Calu3 (cell line): ENCODE measurements around the gene GIPC3. TPM values are rescaled to one million over a fixed set of nuclear protein-coding genes. Genes with fewer than 3 reads are reported as not detected.

Experiments used
- BruUV-seq: library from RNA; stranded (reverse); fragments of 400-500 nt; replicated peaks from 2 replicates; lab custom pipeline; 2021; lab: Mats Ljungman, UMichigan
- CTCF ChIA-PET: fragments of 300-600 bp; sonication (Branson Sonifier 250); formaldehyde crosslinking; loops from one replicate; lab custom pipeline; 2022; ENCODE audit warnings: antibody characterized with exemption; lab: Charles Lee
- DNase-seq: peaks from one replicate; pipeline ENCODE4 v3.0.0; 2022
- H3K27ac Mint-ChIP-seq: one replicate; pipeline ENCODE4 v1.8.0; 2022; ENCODE audit warnings: mixed read lengths; ENCODE audit not compliant: unreplicated experiment
- H3K27me3 Mint-ChIP-seq: one replicate; pipeline ENCODE4 v1.8.0; 2022; ENCODE audit warnings: mixed read lengths; ENCODE audit not compliant: unreplicated experiment
- H3K36me3 Mint-ChIP-seq: one replicate; pipeline ENCODE4 v1.8.0; 2022; ENCODE audit warnings: mild to moderate bottlenecking, moderate library complexity, mixed read lengths; ENCODE audit not compliant: insufficient read depth, unreplicated experiment
- H3K4me1 Mint-ChIP-seq: one replicate; pipeline ENCODE4 v1.8.0; 2022; ENCODE audit warnings: mild to moderate bottlenecking, low read depth, mixed read lengths; ENCODE audit not compliant: unreplicated experiment
- H3K4me3 Mint-ChIP-seq: one replicate; pipeline ENCODE4 v1.8.0; 2022; ENCODE audit warnings: mild to moderate bottlenecking, low read depth, moderate library complexity, mixed read lengths; ENCODE audit not compliant: unreplicated experiment
- H3K9me3 Mint-ChIP-seq: one replicate; pipeline ENCODE4 v1.8.0; 2022; ENCODE audit warnings: low read depth, mixed read lengths; ENCODE audit not compliant: unreplicated experiment
- CTCF ChIP-seq: fragments of 200-600 bp; IDR thresholded peaks from one replicate; pipeline ENCODE4 v1.8.0; 2022; ENCODE audit warnings: antibody characterized with exemption; ENCODE audit not compliant: unreplicated experiment
- intact Hi-C: fragments of 100-400 bp; cut with micrococcal nuclease; formaldehyde crosslinking; loops from one replicate; pipeline ENCODE4 v1.10.0; 2022; ENCODE audit not compliant: unreplicated experiment
- total RNA-seq: library from RNA; stranded (reverse); gene quantifications from 2 replicates; pipeline ENCODE4 v1.2.3, GENCODE V29; 2022

GIPC3 gene
- total RNA-seq, 1 experiment from 2014 or later, result not detected

DNA sequence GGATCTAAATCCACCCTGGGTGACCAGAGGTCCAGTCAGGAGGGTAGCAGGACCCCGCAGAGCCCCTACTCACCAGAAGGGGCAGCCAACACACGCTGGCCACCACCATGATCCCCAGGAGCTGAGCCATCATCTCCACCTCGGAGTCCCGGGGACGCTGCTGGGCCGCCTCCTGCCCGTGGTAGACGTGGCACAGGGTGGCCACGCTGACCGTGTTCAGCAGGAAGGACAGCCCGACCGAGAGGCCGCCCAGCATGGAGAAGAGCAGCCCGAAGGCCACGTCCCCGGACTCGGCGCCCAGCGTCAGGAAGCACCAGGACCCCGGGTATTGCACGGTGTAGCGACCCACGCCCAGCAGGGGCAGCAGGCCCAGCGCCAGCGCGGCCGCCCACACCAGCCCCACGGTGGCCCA lies 14.5 kb downstream of the GIPC3 start:
- no TSS peak for BruUV-seq
- H3K4me3 Mint-ChIP-seq, result no peak overlapping the region
- no peaks in the 10 kb centered on the region for H3K4me1 Mint-ChIP-seq
- CTCF ChIA-PET, result no interaction called here
- DNase-seq, result no peak
- TF ChIP-seq CTCF, result no peak
- H3K27me3 Mint-ChIP-seq, result peaks cover 2% of the 10 kb centered on the region
- intact Hi-C loops, result no loop called here
- no peak overlapping the region for H3K27ac Mint-ChIP-seq
- no peaks in the 10 kb centered on the region for H3K9me3 Mint-ChIP-seq
- H3K36me3 Mint-ChIP-seq, result no peaks in the 10 kb centered on the region

DNA sequence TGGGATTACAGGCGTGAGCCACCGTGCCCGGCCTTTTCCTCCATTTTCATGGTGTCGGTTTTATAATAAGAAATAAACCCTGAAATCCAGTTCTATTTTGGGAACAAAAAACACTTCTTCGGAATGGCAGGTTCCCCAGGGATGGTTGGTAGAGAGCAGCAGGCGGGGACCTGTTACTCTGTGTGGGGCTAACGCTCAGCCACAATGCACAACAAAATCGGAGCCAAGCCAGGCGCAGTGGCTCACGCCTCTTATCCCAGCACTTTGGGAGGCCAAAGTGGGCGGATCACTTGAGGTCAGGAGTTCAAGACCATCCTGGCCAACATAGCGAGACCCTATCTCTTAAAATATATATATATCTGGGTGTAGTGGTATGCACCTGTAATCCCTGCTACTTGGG lies 15.7 kb downstream of the GIPC3 start:
- no peaks in the 10 kb centered on the region for H3K4me1 Mint-ChIP-seq
- no TSS peak for BruUV-seq
- H3K9me3 Mint-ChIP-seq, result no peaks in the 10 kb centered on the region
- no peak for TF ChIP-seq CTCF
- no peaks in the 10 kb centered on the region for H3K36me3 Mint-ChIP-seq
- no peak for DNase-seq
- H3K27ac Mint-ChIP-seq, result no peak overlapping the region
- intact Hi-C loops, result no loop called here
- H3K27me3 Mint-ChIP-seq, result no peaks in the 10 kb centered on the region
- H3K4me3 Mint-ChIP-seq, result no peak overlapping the region
- CTCF ChIA-PET, result no interaction called here

DNA sequence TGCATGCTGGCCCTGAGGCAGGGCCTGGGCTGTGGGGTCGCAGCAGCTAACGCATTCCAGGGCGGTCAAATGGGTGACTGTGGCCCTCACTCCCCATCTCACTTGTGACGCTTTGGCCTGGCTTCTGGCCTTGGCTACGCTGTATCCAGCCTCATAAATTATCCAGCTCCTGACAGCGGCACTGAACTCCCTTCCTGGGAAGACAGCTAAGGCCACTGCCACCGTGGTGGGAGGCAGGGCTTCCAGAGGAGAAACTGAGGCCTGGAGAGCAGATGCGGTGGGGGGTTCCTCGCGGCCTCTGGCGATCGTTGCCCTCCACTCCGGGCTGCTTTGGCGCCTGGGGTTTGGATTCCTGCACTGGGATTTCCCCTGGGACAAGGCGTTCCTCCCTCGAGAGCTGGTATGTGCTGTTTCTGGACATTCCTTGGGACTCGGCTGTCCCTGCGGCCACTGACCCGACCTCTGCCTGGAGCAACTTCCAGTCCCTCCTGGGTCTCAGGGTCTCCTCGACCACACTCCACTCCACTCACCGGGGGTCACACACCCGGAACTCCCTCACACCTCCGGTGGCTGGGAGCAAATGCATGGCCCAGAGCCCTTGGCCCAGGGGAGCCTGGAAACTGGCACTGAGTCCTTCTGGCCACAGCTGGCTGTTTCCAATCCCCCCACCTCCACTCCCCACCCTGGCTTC lies 18.0 kb downstream of the GIPC3 start:
- Mint-ChIP-seq H3K27me3 (no peaks in the 10 kb centered on the region), H3K36me3 (peaks cover 10% of the 10 kb centered on the region), H3K4me3 (no peak overlapping the region), H3K4me1 (peaks cover 10% of the 10 kb centered on the region), H3K27ac (no peak overlapping the region), H3K9me3 (no peaks in the 10 kb centered on the region)
- no peak for TF ChIP-seq CTCF
- intact Hi-C loops, result no loop called here
- no peak for DNase-seq
- CTCF ChIA-PET, result interaction anchor here (0.6 kb wide), 1 partner anchor 58 kb away, joined by 3 read pairs; no protein-coding TSS in a partner anchor
- no TSS peak for BruUV-seq

GRCh38 chr19:3604227-3604986 lies 19.1 kb downstream of the GIPC3 start:
- Mint-ChIP-seq H3K4me3 (no peak overlapping the region), H3K36me3 (peaks cover 10% of the 10 kb centered on the region), H3K4me1 (peaks cover 11% of the 10 kb centered on the region), H3K27ac (no peak overlapping the region), H3K27me3 (no peaks in the 10 kb centered on the region), H3K9me3 (no peaks in the 10 kb centered on the region)
- no TSS peak for BruUV-seq
- intact Hi-C loops, result no loop called here
- DNase-seq, result no peak
- TF ChIP-seq CTCF, result no peak
- CTCF ChIA-PET, result no interaction called here
